Breast epithelium (tissue), 3 donors: ENCODE results near the gene PNPT1.
"Not testable (repeated sequence)": the region's sequence is repeated elsewhere in the genome, so short reads cannot be mapped to it uniquely, and the experiment has no call there.

Experiments used
- CTCF ChIP-seq, 3 donors: fragments of 450-650 bp; IDR thresholded peaks; one replicate each; pipeline ENCODE4 v1.5.1; 2016 to 2017; ENCODE audit warnings: antibody characterized with exemption in 3 of 3, mild to moderate bottlenecking in 3 of 3, moderate library complexity in 3 of 3
- POLR2A ChIP-seq: fragments of 450-650 bp; IDR thresholded peaks from one replicate; pipeline ENCODE4 v1.6.1; 2016; ENCODE audit warnings: antibody characterized with exemption, mild to moderate bottlenecking, moderate library complexity

GRCh38 chr2:55706258-55706657 is 12.6 kb upstream of the PNPT1 start:
- not testable (repeated sequence) for TF ChIP-seq CTCF (IDR thresholded peaks at IDR 0.05); POLR2A
